Measurements from ENCODE around the gene MAGI1.

The MAGI1 gene

GRCh38 chr3:65761446-65762234 lies 277.1 kb downstream of the MAGI1 start:
- TF ChIP-seq GATA3 (IDR thresholded peaks at IDR 0.05; ENCODE audit: low read depth, low read length): no peak
- no peak for TF ChIP-seq GATA2 (IDR thresholded peaks at IDR 0.05; ENCODE audit: low read depth, low read length)

- TF ChIP-seq GATA2 (IDR thresholded peaks at IDR 0.05; ENCODE audit: low read depth, low read length) (no peak), GATA3 (IDR thresholded peaks at IDR 0.05; ENCODE audit: low read depth, low read length) (no peak)
These were observed 279.7 kb downstream of the MAGI1 start for GRCh38 chr3:65758876-65759598.

GRCh38 chr3:65758438-65758837 lies 280.3 kb downstream of the MAGI1 start:
- TF ChIP-seq GATA2 (IDR thresholded peaks at IDR 0.05; ENCODE audit: low read depth, low read length) (no peak), GATA3 (IDR thresholded peaks at IDR 0.05; ENCODE audit: low read depth, low read length) (no peak)

- TF ChIP-seq GATA2 (IDR thresholded peaks at IDR 0.05; ENCODE audit: low read depth, low read length): no peak
- no peak for TF ChIP-seq GATA3 (IDR thresholded peaks at IDR 0.05; ENCODE audit: low read depth, low read length)
These were observed 286.1 kb downstream of the MAGI1 start for GRCh38 chr3:65752636-65753035.

- TF ChIP-seq GATA2 (IDR thresholded peaks at IDR 0.05; ENCODE audit: low read depth, low read length) (no peak), GATA3 (IDR thresholded peaks at IDR 0.05; ENCODE audit: low read depth, low read length) (no peak)
These were observed 287.5 kb downstream of the MAGI1 start for GRCh38 chr3:65751123-65751700.

- TF ChIP-seq GATA2 (IDR thresholded peaks at IDR 0.05; ENCODE audit: low read depth, low read length) (no peak), GATA3 (IDR thresholded peaks at IDR 0.05; ENCODE audit: low read depth, low read length) (no peak)
These were observed 289.7 kb downstream of the MAGI1 start for GRCh38 chr3:65749066-65749465.

- no peak for TF ChIP-seq GATA3 (IDR thresholded peaks at IDR 0.05; ENCODE audit: low read depth, low read length)
- no peak for TF ChIP-seq GATA2 (IDR thresholded peaks at IDR 0.05; ENCODE audit: low read depth, low read length)
These were observed 290.4 kb downstream of the MAGI1 start for GRCh38 chr3:65748326-65748725.

GRCh38 chr3:65746848-65747247 lies 291.9 kb downstream of the MAGI1 start:
- TF ChIP-seq GATA2 (IDR thresholded peaks at IDR 0.05; ENCODE audit: low read depth, low read length) (no peak), GATA3 (IDR thresholded peaks at IDR 0.05; ENCODE audit: low read depth, low read length) (no peak)

- TF ChIP-seq GATA3 (IDR thresholded peaks at IDR 0.05; ENCODE audit: low read depth, low read length) (no peak), GATA2 (IDR thresholded peaks at IDR 0.05; ENCODE audit: low read depth, low read length) (no peak)
These were observed 293.4 kb downstream of the MAGI1 start for GRCh38 chr3:65745306-65745705.

- no peak for TF ChIP-seq GATA3 (IDR thresholded peaks at IDR 0.05; ENCODE audit: low read depth, low read length)
- TF ChIP-seq GATA2 (IDR thresholded peaks at IDR 0.05; ENCODE audit: low read depth, low read length): no peak
These were observed 295.8 kb downstream of the MAGI1 start for GRCh38 chr3:65742914-65743313.

- TF ChIP-seq GATA3 (IDR thresholded peaks at IDR 0.05; ENCODE audit: low read depth, low read length) (no peak), GATA2 (IDR thresholded peaks at IDR 0.05; ENCODE audit: low read depth, low read length) (no peak)
These were observed 297.2 kb downstream of the MAGI1 start for GRCh38 chr3:65741540-65741939.

- TF ChIP-seq GATA3 (IDR thresholded peaks at IDR 0.05; ENCODE audit: low read depth, low read length): no peak
- no peak for TF ChIP-seq GATA2 (IDR thresholded peaks at IDR 0.05; ENCODE audit: low read depth, low read length)
These were observed 298.7 kb downstream of the MAGI1 start for GRCh38 chr3:65739901-65740541.

- TF ChIP-seq GATA2 (IDR thresholded peaks at IDR 0.05; ENCODE audit: low read depth, low read length) (no peak), GATA3 (IDR thresholded peaks at IDR 0.05; ENCODE audit: low read depth, low read length) (no peak)
These were observed 303.9 kb downstream of the MAGI1 start for GRCh38 chr3:65734792-65735191.

- TF ChIP-seq GATA3 (IDR thresholded peaks at IDR 0.05; ENCODE audit: low read depth, low read length) (no peak), GATA2 (IDR thresholded peaks at IDR 0.05; ENCODE audit: low read depth, low read length) (no peak)
These were observed 304.3 kb downstream of the MAGI1 start for GRCh38 chr3:65734382-65734781.

Data from SH-SY5Y (cell line).